Panc1 (cell line): ENCODE data around the gene PXK.

Experiments
- CTCF ChIP-seq: fragments of 450-650 bp; IDR thresholded peaks from 2 replicates; pipeline ENCODE4 v1.5.1; 2017; ENCODE audit warnings: mild to moderate bottlenecking
- SIN3A ChIP-seq: IDR thresholded peaks from 2 replicates; pipeline ENCODE4 v1.6.1; 2012; ENCODE audit warnings: low read depth, mild to moderate bottlenecking, low read length, moderate library complexity, borderline replicate concordance; ENCODE audit not compliant: insufficient read depth

GRCh38 chr3:58473275-58473674 lies 140.6 kb downstream of the PXK start:
- TF ChIP-seq CTCF = no peak
- TF ChIP-seq SIN3A = no peak
